Stimulated activated CD4-positive, alpha-beta T cell treated with anti-CD3 and anti-CD28 coated beads, Interleukin-2, amount 100 ng/mL, for 24 hours (primary cell): ENCODE measurements around the gene TEF.

Source experiments
- DNase-seq, 2 donors: peaks; one replicate each; pipeline ENCODE4 v3.0.0-alpha.2; 2020

Gene TEF, protein sequence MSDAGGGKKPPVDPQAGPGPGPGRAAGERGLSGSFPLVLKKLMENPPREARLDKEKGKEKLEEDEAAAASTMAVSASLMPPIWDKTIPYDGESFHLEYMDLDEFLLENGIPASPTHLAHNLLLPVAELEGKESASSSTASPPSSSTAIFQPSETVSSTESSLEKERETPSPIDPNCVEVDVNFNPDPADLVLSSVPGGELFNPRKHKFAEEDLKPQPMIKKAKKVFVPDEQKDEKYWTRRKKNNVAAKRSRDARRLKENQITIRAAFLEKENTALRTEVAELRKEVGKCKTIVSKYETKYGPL

GRCh38 chr22:41381329-41382097, at the start of gene TEF:
TEF (plus strand) TSS chr22:41381942; CDS start chr22:41382045, 103 bp downstream.
- DNase-seq: peak; percentile 97 to 98

DNA sequence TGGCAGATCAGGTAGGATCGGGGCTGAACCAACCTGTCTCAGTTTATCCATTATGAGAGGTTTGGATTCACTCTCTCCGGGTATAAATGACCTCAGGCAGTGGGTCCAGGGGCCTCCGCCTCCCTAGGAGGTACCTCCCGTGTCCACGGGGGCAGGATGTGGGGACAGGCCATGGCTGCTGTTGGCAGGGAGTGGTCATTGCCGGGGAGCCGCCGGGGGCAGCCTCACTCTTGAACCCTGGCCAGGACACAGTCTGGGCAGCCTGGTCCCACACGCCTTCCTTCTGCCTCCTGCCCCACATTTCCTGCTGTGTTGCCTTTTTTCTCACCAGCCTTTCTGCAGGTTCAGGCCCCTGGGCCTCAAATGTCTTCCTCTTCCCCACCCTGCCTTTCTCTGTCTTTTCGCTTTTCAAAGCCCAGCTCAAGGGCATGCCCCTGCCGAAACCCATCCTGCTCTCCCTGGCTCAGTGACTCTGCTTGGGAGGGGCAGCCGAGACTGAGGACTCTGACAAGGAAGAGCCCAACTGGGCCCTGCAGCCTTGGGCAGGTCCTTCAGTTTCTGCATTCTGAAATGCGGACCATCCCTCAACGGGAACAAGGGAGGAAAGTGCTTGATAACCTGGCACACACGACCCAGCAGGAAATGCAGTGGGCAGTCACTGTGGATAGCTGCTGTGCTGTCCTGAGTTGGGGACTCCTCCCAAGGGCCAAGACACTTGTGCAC, 49.4 kb upstream of the TEF start:
- no peak for DNase-seq

DNA sequence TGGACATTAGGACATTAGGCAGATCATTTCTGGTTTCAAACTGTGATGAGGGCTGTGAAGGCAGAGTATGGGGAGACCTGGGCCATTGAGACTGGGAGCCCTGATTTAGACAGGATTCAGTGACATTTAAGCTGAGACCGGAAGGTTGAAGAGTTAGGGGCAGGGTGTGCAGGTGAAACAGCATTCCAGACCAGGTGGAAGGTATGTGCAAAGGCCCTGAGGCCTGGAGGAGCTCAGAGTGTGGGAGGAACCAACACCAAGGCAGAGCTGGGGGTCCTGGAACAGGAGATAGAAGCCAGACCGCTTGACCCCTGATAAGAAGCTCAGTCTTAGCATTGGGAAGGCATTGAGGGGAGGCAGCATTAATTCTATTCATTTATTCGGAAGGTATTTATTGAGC, 47.9 kb upstream of the TEF start:
- DNase-seq: no peak

GRCh38 chr22:41334215-41334614, 47.5 kb upstream of the TEF start:
- DNase-seq: no peak

DNA sequence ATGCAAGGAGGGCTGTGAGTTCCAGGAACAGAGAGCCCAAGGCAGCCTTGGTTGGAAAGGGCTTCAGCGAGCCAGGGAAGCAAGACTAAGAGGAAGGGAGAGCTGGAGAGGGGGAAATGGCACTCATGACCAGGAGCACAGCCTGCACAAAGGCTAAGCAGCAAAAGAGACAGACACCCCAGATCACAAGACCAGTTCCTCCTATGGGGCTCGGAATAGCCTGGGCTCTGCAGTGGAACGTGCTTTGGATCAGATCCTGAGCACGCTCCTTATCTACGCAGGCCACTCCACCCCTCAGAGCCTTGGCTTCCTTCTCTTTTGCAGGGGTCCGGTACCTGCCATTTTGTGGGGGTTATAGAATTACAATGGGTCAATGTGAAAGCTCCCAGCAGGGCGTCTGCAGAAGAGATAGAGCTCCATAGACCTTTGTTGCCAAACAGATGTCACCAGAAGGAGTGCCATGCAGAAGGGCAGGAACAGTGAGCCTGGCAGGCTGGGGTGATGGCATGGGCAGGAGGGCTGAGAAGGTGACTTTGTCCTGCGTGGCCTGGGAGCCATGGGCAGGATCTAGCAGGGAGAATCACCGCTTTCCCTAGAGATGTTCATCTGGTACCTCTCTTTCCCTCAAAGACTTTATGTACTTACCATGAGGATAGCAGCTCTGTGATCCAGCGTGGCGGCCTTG, 46.6 kb upstream of the TEF start:
- no peak for DNase-seq

DNA sequence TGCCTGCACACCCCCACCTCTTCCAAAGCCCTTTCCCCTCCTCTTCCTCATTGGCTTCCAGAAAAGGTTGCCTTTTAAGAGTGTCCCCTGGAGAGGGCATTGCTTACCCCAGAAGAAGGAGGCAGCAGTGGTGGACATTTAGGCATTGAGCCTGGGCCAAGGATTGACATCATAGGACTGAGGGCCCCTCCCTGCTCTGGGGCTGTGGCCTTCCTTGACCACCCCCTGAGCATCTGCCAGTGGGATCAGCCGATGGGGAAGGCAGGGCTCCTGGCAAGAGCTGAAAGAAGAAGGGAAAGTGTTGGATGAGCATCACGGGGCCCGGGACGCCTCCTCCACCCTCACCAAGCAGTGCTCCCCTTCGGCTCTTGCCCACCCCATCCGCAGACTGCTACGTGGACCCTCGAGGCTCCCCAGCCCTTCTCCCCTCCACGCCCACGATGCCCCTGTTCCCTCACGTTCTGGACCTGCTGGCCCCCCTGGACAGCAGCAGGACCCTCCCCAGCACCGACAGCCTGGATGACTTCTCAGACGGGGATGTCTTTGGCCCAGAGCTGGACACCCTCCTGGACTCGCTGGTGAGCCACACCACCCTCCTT, 43.0 kb upstream of the TEF start:
- DNase-seq: no peak

DNA sequence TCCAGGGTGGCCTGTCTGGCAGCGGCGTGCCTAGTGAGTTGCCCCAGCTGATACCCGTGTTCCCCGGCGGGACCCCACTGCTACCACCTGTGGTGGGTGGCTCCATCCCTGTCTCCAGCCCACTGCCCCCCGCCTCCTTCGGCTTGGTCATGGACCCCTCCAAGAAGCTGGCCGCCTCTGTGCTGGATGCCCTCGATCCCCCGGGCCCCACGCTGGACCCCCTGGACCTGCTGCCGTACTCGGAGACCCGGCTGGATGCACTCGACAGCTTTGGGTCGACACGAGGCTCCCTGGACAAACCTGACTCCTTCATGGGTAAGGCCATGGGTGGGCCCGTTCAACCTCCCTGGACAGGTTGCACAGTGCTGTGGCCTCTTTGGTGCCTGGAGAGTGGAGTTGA, 41.9 kb upstream of the TEF start:
- DNase-seq: no peak

- DNase-seq: no peak
Observed at GRCh38 chr22:41340357-41340756, 41.4 kb upstream of the TEF start.

DNA sequence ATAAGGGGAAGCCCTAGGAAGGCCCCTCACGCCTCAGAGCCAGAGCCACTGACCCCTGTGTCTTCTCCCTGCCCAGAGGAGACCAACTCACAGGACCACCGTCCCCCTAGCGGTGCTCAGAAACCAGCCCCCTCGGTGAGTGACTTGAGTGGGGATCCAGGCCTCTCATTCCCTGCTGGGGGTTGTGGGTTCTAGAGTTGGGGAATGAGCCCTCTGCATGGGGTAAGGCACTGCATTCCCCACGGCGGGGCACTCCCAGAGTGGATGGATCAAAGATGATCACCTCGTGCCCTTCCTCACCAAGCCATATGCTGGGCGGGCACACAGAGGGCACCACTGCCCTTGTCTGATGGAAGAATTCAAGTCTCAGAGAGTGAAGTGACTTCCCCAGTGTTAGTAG, 40.7 kb upstream of the TEF start:
- DNase-seq: no peak

DNA sequence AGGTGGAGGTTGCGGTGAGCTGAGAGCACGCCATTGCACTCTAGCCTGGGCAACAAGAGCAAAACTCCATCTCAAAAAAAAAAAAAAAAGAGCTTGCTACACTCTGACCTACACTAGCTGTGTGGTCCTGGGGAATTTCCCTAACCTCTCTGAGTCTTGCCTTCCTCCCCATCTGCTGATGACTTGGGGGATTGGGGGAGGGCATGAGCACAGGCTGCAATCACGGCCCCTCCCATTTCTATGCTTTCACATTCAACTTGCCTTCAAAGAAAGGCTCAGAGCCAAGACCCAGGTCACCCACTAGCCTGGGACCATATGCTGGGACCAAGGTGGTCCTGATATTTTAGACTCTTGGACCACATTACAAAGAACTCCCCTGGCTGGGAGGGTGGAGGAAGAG, 39.8 kb upstream of the TEF start:
- no peak for DNase-seq

DNA sequence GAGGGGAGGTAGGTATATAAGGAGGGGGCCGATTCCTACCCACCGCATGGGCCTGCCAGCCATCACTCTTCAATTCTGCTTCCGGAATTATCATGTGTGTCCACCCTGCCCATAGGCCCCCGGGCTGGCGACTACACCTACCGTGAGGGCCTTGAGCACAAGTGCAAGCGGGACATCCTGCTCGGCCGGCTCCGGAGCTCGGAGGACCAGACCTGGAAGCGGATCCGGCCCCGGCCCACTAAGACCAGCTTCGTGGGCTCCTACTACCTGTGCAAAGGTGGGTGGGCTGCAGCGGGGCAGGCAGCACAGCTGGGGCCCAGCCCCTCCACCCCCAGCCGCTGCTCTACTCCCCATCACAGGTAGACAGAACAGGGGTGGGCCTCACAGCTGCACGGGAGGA, 38.4 kb upstream of the TEF start:
- no peak for DNase-seq

- DNase-seq: no peak
Observed at GRCh38 chr22:41343717-41344116, 38.0 kb upstream of the TEF start.

DNA sequence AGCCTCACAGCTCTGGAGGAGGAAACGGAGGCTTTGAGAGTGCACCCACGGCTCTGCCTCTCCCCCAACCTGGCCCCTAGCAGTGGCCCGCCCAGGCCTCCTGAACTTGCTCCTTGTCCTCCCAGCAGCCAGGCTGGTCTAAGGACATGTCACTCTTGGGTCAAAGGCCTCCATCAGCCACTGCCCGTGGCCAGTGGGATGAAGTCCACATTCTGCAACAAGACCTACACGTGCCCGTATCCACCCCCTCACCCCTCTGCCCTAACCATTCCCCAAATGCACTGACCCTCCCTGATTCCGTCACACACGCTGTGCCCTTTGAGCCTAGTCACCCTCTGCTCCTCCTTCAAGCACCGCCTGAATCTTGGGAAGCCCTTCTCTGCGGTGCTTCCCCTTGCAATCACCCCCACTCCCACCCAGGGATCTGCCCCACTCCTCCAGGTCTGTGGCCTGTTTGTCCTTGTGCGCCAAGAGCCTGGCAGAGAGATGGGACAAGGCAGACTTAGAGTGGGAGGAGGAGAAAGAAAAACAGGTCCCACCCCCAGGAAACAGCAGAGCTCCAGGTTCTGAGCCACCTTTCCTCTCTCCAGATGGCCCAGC, 37.5 kb upstream of the TEF start:
- DNase-seq: no peak

DNA sequence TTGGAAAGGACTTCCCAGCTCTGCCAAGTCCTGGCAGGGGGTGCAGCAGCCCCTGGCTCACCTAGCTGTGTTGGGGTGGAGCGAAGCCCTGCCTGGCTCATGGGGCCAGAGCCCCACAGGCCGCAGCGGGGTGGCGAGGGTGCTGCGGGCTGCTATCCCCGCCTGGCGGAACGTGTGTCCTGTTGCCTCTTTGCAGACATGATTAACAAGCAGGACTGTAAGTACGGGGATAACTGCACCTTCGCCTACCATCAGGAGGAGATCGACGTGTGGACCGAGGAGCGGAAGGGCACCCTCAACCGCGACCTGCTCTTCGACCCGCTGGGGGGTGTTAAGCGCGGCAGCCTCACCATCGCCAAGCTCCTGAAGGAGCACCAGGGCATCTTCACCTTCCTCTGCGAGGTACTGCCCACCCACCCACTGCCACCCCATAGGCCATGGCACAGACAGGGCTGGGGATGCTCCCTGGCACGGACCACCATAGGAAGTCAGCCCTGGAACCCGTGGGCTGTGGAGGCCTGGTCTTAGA, 35.9 kb upstream of the TEF start:
- DNase-seq: no peak

DNA sequence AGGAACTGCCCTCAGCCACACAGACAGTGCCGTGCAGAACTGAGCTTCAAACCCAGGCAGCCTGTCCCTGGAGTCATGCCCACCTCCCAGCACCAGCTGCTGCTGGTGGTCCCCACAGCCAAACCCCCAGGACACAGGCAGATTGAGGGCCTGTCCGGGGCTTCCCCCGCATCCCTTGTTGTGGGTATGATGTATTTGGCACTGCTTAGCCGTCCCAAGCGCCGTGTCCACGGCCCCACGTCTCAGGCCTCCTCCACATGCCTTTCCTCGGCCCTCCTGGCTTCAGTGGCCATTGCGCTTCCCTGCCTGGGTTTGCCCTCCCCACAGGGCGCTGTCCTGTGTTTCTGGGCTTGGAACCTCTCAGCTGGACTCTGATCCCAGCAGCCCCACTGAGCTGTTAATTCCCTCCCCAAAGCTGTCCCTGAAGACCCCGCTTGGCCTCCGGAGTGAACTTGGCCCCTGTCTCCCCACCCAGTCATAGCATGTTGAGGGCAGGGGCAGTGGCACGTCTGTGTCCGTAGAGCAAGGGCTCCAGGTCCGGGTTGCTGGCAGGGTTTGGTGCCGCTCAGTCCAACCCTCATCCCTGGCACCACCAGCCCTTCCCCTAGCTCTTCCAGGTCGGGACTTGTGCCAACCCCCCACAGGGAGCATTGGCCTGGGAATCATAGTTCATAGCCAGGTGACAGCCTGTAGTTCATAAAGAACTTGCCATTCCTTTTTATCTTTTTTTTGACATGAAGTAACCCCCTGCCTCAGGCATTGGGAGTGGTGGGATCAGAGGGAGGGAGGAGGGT, 34.5 kb upstream of the TEF start:
- DNase-seq: no peak

DNA sequence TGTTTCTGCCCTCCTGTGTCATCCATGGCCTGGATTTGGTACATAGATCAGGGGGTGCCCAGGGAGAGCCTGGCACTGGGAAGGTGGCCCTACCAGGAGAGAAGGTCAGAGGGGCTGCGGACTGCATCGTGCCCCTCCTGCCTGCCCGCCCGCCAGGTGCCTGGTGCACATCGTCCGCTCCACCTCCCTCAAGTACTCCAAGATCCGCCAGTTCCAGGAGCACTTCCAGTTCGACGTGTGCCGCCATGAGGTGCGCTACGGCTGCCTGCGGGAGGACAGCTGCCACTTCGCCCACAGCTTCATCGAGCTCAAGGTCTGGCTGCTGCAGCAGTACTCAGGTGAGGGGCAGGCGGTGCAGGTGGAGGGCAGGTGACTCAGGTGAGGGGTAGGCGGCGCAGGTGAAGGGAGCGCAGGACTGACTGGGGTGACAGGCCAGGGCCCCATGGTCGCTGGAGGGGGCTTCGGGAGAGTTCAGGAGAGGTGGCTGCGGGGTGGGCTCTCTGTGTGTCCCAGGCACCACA, 32.7 kb upstream of the TEF start:
- no peak for DNase-seq

DNA sequence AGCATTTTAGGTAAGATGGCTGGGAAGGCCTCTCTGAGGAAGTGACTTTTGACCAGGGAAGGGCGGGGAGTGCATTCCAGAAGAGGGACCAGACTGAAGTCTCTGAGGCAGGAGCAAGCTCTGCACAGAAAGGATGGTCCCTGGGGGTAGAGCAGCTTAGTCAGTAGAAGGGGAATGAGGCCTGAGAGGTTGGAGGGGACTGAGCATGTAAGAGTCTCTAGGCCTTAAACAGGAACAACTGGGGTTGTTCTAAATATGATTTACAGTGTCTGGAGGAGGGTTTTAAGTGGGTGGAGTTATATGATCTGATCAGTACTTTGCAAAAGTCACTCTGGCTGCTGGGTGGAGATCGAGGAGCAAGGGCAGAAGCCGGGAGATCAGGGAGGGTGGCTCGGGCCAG, 31.7 kb upstream of the TEF start:
- DNase-seq: no peak

DNA sequence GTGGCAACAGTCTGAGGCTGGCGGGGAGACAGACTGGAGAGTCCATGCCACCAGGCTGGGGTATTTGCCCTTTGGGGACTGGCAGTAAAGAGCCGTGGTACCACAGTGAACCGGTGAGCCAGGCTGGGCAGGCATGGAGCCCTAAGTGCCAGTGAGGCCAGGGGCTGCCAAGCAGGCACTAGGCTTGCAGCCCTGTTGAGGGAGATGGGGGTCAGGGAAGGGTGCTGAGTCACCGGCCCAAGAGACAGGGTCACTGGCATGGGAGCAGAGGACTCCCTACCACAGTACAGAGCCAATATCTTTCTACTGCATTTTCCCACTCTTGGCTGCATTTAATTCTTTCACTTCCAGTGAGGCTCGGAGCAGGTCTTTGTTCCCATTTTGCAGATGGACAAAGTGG, 30.7 kb upstream of the TEF start:
- no peak for DNase-seq

- DNase-seq: no peak
Observed at GRCh38 chr22:41352058-41352457, 29.7 kb upstream of the TEF start.

DNA sequence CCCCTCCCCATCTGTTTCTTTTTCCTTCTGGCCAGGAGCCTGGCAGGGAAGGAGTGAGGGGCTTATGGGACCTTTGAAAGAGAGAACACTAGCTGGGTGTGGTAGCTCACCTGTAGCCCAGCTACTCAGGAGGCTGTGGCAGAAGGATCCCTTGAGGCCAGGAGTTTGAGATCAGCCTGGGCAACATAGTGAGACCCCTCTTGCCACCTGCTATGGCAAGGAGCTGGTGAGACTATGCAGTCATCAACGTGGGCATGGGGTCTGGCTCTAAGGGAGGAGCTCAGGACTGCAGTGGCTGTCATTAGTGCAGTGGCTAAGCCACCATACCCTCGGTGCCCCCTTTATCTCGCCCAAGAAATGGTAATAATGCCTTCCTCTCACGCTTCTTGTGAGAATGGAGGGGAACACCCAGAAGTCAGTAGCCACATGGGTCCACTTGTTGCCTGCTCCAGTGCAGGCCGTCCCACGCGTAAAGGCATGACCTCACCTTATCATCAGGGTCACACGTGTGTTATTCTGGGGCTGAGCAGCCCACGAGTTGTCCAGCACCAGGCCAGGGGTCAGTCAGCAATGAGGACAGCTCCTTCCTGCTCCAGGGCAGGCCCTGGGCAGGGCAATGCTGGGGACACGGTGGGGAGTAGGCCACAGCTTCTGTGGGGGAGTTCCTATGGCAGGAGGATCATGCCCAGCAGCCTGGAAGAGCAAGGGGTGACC, 27.7 kb upstream of the TEF start:
- no peak for DNase-seq
